ENCODE measurements around the gene DDX1.
"Not testable (repeated sequence)": the region's sequence is repeated elsewhere in the genome, so short reads cannot be mapped to it uniquely, and the experiment has no call there.

Gene DDX1

GRCh38 chr2:15678909-15679308 is 87.2 kb downstream of the DDX1 start:
- no peak for DNase-seq

- no peak for DNase-seq
Measured at GRCh38 chr2:15679386-15679924, 87.8 kb downstream of the DDX1 start.

- not testable (repeated sequence) for DNase-seq
Measured at GRCh38 chr2:15680132-15680531, 88.5 kb downstream of the DDX1 start.
